K562 (cell line): ENCODE results near the gene SMG9. TPM values are rescaled to one million over a fixed set of nuclear protein-coding genes. Genes with fewer than 3 reads are reported as not detected.
A peak's percentile ranks its signal among the peaks of the same experiment; 100 is the strongest.

Experiments
- ATF4 ChIP-seq: fragments of 450-650 bp; formaldehyde crosslinking; IDR thresholded peaks from 2 replicates; pipeline ENCODE4 v1.4.0; 2022; ENCODE audit warnings: mild to moderate bottlenecking, moderate library complexity
- BRD9 ChIP-seq: fragments of 450-650 bp; IDR thresholded peaks from 2 replicates; pipeline ENCODE4 v1.6.1; 2018; ENCODE audit warnings: low read depth; ENCODE audit not compliant: partially characterized antibody
- CXXC5 ChIP-seq: fragments of 250-450 bp; sonication (Bioruptor Pico); IDR thresholded peaks from 2 replicates; pipeline ENCODE4 v1.8.0; 2022; ENCODE audit warnings: inconsistent platforms, mild to moderate bottlenecking, moderate library complexity
- E2F6 ChIP-seq, 2 experiments: IDR thresholded peaks; 2 replicates each; pipeline ENCODE4 v1.6.1; 2011; ENCODE audit warnings: borderline replicate concordance in 1 of 2, control low read depth in 1 of 2, low read depth in 1 of 2, low read length in 1 of 2, mild to moderate bottlenecking in 1 of 2, mixed read lengths in 1 of 2, moderate library complexity in 1 of 2; ENCODE audit not compliant: insufficient read depth in 1 of 2, insufficient read length in 1 of 2, poor library complexity in 1 of 2, severe bottlenecking in 1 of 2; ENCODE audit errors: extremely low read depth in 1 of 2
- FOXM1 ChIP-seq, 2 experiments: fragments of 450-650 bp in 1 of 2; sonication (generic) in 1 of 2; formaldehyde crosslinking in 1 of 2; IDR thresholded peaks; 2 replicates each; pipeline versions ENCODE4 v1.6.1 to v1.9.0; 2017 to 2022; ENCODE audit warnings: low read depth in 2 of 2, mild to moderate bottlenecking in 2 of 2, missing genetic modification reagents in 1 of 2, moderate library complexity in 1 of 2
- JUN ChIP-seq, 2 experiments: sonication (generic) in 1 of 2; formaldehyde crosslinking in 1 of 2; IDR thresholded peaks; 2 replicates each; pipeline versions ENCODE4 v1.6.1 to v1.8.0; 2012 to 2022; ENCODE audit warnings: borderline replicate concordance in 2 of 2, mild to moderate bottlenecking in 2 of 2, improper control_type of control experiment in 1 of 2, low read depth in 1 of 2, low read length in 1 of 2, missing genetic modification reagents in 1 of 2
- L3MBTL2 ChIP-seq: fragments of 450-650 bp; IDR thresholded peaks from 2 replicates; pipeline ENCODE4 v1.6.1; 2016; ENCODE audit warnings: mild to moderate bottlenecking, moderate library complexity
- MNT ChIP-seq, 2 experiments: fragments of 450-650 bp; conservative IDR thresholded peaks; 2 replicates each; pipeline ENCODE4 v1.6.1; 2017; ENCODE audit warnings: mild to moderate bottlenecking in 2 of 2, moderate library complexity in 2 of 2
- NFRKB ChIP-seq: fragments of 450-650 bp; IDR thresholded peaks from 2 replicates; pipeline ENCODE4 v1.6.1; 2016; ENCODE audit warnings: low read depth
- RBFOX2 ChIP-seq: fragments of 200-400 bp; formaldehyde crosslinking; IDR thresholded peaks from 2 replicates; pipeline ENCODE4 v1.6.1; 2017; ENCODE audit warnings: low read depth, mild to moderate bottlenecking, low read length, moderate library complexity
- SAP30 ChIP-seq: fragments of 200-600 bp; sonication (generic); IDR thresholded peaks from 2 replicates; pipeline ENCODE4 v1.6.1; 2012; ENCODE audit warnings: borderline replicate concordance, low read depth, mild to moderate bottlenecking, moderate library complexity, low read length, control low read depth, inconsistent platforms; ENCODE audit not compliant: insufficient read depth, poor library complexity, severe bottlenecking
- SMC3 ChIP-seq: conservative IDR thresholded peaks from 2 replicates; pipeline ENCODE4 v1.6.1; 2011; ENCODE audit warnings: low read depth, low read length, improper control_type of control experiment; ENCODE audit not compliant: insufficient read depth
- TCFL5 ChIP-seq: fragments of 250-450 bp; sonication (Bioruptor Pico); conservative IDR thresholded peaks from 2 replicates; pipeline ENCODE4 v1.6.1; 2021; ENCODE audit warnings: mild to moderate bottlenecking, moderate library complexity, matching md5 sums
- TOE1 ChIP-seq, 2 experiments: fragments of 450-650 bp in 1 of 2; sonication (generic) in 1 of 2; formaldehyde crosslinking in 1 of 2; IDR thresholded peaks; 2 replicates each; pipeline versions ENCODE4 v1.7.1 to v1.8.0; 2016 to 2022; ENCODE audit warnings: borderline replicate concordance in 2 of 2, mild to moderate bottlenecking in 2 of 2, antibody characterized with exemption in 1 of 2, inconsistent platforms in 1 of 2, low read depth in 1 of 2, missing genetic modification reagents in 1 of 2, moderate library complexity in 1 of 2
- ZNF354B ChIP-seq: fragments of 250-450 bp; sonication (Bioruptor Pico); IDR thresholded peaks from 2 replicates; pipeline ENCODE4 v1.4.0; 2020
- ZNF644 ChIP-seq: fragments of 200-800 bp; sonication (Bioruptor generic); IDR thresholded peaks from 2 replicates; pipeline ENCODE4 v1.6.1; 2016; ENCODE audit warnings: low read depth, missing genetic modification characterization, missing compliant biosample characterization
- ZNF668 ChIP-seq: fragments of 250-450 bp; sonication (Bioruptor Pico); IDR thresholded peaks from 2 replicates; pipeline ENCODE4 v1.8.0; 2022; ENCODE audit warnings: mild to moderate bottlenecking, inconsistent platforms
- polyA plus RNA-seq, 8 experiments: library from polyadenylated mRNA; depleted of rRNA in 4 of 8; stranded (reverse) in 5 of 8; unstranded in 3 of 8; fragments of >200 nt; fragmentation: Nextera tagmentation in 2 of 8; fragmentation: Illumina TruSeq in 1 of 8; extraction: Ambion mirVana in 2 of 8; extraction: Trizol in 1 of 8; gene quantifications; 2 replicates each; pipeline versions ENCODE4 v1.2.1 to v1.2.3, GENCODE V29; 2011 to 2014; ENCODE audit warnings: inconsistent platforms in 1 of 8, missing spikeins in 1 of 8
- total RNA-seq, 7 experiments: library from RNA; depleted of rRNA in 6 of 7; stranded (reverse); fragments of >200 nt in 6 of 7; fragmentation: Illumina TruSeq in 2 of 7; extraction: Trizol in 2 of 7; gene quantifications; 2 replicates each; pipeline versions ENCODE4 v1.2.1 to v1.2.3, GENCODE V29; 2011 to 2021; ENCODE audit warnings: low replicate concordance in 1 of 7

SMG9 gene
- total and polyA plus RNA-seq, 9 of the 15 experiments (the other 6 are each of a cell fraction or from before 2014, with no cell fraction given) = 1.7 to 79.7 (median 40.2) TPM

GRCh38 chr19:43784981-43785808 is 30.4 kb upstream of the SMG9 start (continued):
- TF ChIP-seq SMC3 (peak; percentile 92), ZNF644 (tag) (no peak; the same call in 1 of the 2 replicates), NFRKB (peak; percentile 27), TCFL5 (0 out of 2 replicates have a peak, but pooled peaks have one; percentile 24), TOE1 (IDR thresholded peaks at IDR 0.05; ENCODE audit: borderline replicate concordance) (no peak), TOE1 (CRISPR knock-in tag; IDR thresholded peaks at IDR 0.05; ENCODE audit: borderline replicate concordance, low read depth) (no peak), SAP30 (no peak), CXXC5 (CRISPR knock-in tag) (peak; percentile 57; the same call in 1 of the 2 replicates), RBFOX2 (peak; percentile 50), FOXM1 (IDR thresholded peaks at IDR 0.05; ENCODE audit: low read depth) (no peak), FOXM1 (CRISPR knock-in tag; IDR thresholded peaks at IDR 0.05; ENCODE audit: low read depth) (no peak), MNT (conservative IDR thresholded peaks at IDR 0.05) (0 out of 4 replicates have a peak, but pooled peaks of 1 of the 2 experiments have one; percentile 33), BRD9 (peak; percentile 96), L3MBTL2 (peak; percentile 40; the same call in 1 of the 2 replicates), ZNF354B (CRISPR knock-in tag) (no peak), E2F6 (IDR thresholded peaks at IDR 0.05; ENCODE audit: borderline replicate concordance in 1 of 2, extremely low read depth in 1 of 2, insufficient read depth in 1 of 2, insufficient read length in 1 of 2, low read depth in 1 of 2, low read length in 1 of 2, poor library complexity in 1 of 2, severe bottlenecking in 1 of 2) (peak in 1 of 2 experiments; percentile 44), JUN (IDR thresholded peaks at IDR 0.05; ENCODE audit: borderline replicate concordance, low read depth, low read length) (no peak), JUN (CRISPR knock-in tag; IDR thresholded peaks at IDR 0.05; ENCODE audit: borderline replicate concordance) (no peak), ZNF668 (no peak), ATF4 (CRISPR knock-in tag) (no peak; the same call in 1 of the 2 replicates)
- TF ChIP-seq, all 486 proteins: peak for 75
